Central memory CD8-positive, alpha-beta T cell (primary cell): Measurements from ENCODE around the gene IQGAP2.

Experiments
- ATAC-seq: fragments of 150-1000 bp; cut with Tn5 transposase; replicated peaks from 2 replicates; pipeline ENCODE4 v1.10.0; 2022; ENCODE audit warnings: mild to moderate bottlenecking, moderate FRiP score, moderate number of reproducible peaks; ENCODE audit not compliant: poor library complexity, severe bottlenecking; ENCODE audit errors: extremely low read depth
- DNase-seq, 2 donors: peaks; one replicate each; pipeline ENCODE4 v3.0.0; 2021; ENCODE audit warnings: low spot score in 2 of 2
- H3K27ac Mint-ChIP-seq: one replicate; pipeline ENCODE4 v1.8.0; 2022; ENCODE audit warnings: low read depth, mild to moderate bottlenecking, moderate library complexity, mixed read lengths
- H3K27me3 Mint-ChIP-seq: one replicate; pipeline ENCODE4 v1.8.0; 2022; ENCODE audit warnings: mixed read lengths
- H3K36me3 Mint-ChIP-seq: one replicate; pipeline ENCODE4 v1.8.0; 2022; ENCODE audit warnings: mild to moderate bottlenecking, moderate library complexity, mixed read lengths; ENCODE audit not compliant: insufficient read depth
- H3K4me1 Mint-ChIP-seq: one replicate; pipeline ENCODE4 v1.8.0; 2022; ENCODE audit warnings: mixed read lengths
- H3K4me3 Mint-ChIP-seq: one replicate; pipeline ENCODE4 v1.8.0; 2022; ENCODE audit warnings: mild to moderate bottlenecking, moderate library complexity, mixed read lengths
- H3K9me3 Mint-ChIP-seq: one replicate; pipeline ENCODE4 v1.8.0; 2022; ENCODE audit warnings: mixed read lengths

The IQGAP2 gene

GRCh38 chr5:76388236-76388635 lies 14.8 kb upstream of the IQGAP2 start:
- Mint-ChIP-seq H3K36me3 (peaks cover under 1% of the 10 kb centered on the region), H3K4me1 (peaks cover 53% of the 10 kb centered on the region), H3K27ac (no peak overlapping the region), H3K27me3 (no peaks in the 10 kb centered on the region), H3K9me3 (no peaks in the 10 kb centered on the region), H3K4me3 (no peak overlapping the region)
- ATAC-seq (no peak), DNase-seq (no peak)

DNA sequence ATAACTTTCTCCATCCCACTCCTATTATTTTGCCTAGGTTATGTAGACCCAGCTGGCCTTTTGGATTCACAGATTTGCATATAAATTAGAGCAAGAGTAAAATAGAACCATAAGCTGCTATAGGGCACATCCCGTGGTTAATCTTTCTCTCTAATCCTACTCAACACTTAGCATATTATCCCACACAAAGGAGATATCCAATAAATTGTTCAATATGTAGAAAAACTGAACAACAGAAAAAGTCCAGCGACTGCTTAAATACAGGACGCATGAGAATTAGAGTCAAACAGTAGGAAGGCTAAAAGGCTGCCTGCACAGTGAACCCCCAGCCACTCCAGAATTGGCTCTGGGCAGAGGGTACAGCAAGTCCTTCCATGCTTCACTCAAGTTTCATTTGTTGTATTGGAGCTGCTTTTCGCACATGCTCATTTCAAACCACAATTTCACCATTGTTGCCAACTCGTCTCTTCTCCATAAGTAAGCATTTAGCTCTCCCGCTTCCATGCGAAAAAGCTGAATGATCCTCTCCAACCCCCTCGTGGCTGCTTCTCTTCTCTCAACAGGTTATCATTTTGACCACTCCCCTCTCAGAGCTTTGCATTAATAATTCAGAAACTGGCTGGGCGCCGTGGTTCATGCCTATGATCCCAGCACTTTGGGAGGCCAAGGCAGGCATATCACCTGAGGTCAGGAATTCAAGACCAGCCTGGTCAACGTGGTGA lies 14.1 kb upstream of the IQGAP2 start:
- DNase-seq: no peak
- H3K4me3 Mint-ChIP-seq: no peak overlapping the region
- H3K9me3 Mint-ChIP-seq: no peaks in the 10 kb centered on the region
- no peak for ATAC-seq
- H3K27me3 Mint-ChIP-seq: no peaks in the 10 kb centered on the region
- H3K4me1 Mint-ChIP-seq: peaks cover 51% of the 10 kb centered on the region
- no peaks in the 10 kb centered on the region for H3K36me3 Mint-ChIP-seq
- no peak overlapping the region for H3K27ac Mint-ChIP-seq

DNA sequence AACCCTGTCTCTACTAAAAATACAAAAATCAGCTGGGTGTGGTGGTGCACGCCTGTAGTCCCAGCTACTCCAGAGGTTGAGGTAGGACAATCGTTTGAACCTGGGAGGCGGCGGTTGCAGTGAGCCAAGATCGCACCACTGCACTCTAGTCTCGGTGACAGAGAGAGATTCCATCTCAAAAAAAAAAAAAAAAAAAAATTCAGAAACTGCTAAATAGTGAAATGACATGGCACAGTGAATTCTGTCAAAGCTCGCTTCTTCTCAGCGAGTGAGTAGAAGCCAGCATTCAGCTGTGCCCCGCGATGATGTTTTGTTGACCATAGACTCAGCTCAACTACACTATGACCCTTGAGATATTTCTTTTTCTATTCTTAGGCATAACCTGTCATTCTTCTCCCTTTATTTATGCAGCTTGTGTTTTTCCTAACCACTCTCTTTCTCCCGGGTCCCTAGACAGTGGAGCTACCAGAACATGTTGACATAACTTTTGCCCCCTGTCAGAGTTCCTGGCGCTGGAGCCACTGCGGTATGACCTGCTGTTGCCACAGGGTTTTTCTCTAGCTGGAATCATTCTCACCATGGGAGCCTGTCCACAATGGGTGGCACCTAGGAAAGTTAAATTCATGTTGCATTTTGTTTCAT lies 13.5 kb upstream of the IQGAP2 start:
- no peaks in the 10 kb centered on the region for H3K36me3 Mint-ChIP-seq
- no peak overlapping the region for H3K27ac Mint-ChIP-seq
- H3K27me3 Mint-ChIP-seq: no peaks in the 10 kb centered on the region
- ATAC-seq (no peak), DNase-seq (no peak)
- no peaks in the 10 kb centered on the region for H3K9me3 Mint-ChIP-seq
- H3K4me1 Mint-ChIP-seq: peaks cover 52% of the 10 kb centered on the region
- H3K4me3 Mint-ChIP-seq: no peak overlapping the region

DNA sequence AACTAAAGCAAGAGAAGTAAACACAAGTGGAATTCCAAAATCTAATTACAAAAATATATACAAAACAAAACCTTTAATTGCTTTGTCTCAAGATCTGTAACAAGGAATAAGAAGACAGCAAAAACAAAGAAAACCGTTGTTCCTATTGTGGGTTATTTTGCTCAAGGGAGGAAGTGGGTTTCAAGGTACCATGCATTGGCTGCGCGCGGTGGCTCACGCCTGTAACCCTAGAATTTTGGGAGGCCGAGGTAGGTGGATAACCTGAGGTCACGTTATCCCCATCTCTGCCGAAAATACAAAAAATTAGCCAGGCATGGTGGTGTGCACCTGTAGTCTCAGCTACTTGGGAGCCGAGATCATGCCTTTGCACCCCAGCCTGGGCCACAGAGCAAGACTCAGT lies 12.1 kb upstream of the IQGAP2 start:
- Mint-ChIP-seq H3K4me1 (peaks cover 50% of the 10 kb centered on the region), H3K27me3 (no peaks in the 10 kb centered on the region), H3K9me3 (no peaks in the 10 kb centered on the region), H3K36me3 (no peaks in the 10 kb centered on the region), H3K4me3 (peak overlapping the region; percentile 23), H3K27ac (peak overlapping the region; percentile 61)
- DNase-seq (no peak), ATAC-seq (peak; percentile 38)

DNA sequence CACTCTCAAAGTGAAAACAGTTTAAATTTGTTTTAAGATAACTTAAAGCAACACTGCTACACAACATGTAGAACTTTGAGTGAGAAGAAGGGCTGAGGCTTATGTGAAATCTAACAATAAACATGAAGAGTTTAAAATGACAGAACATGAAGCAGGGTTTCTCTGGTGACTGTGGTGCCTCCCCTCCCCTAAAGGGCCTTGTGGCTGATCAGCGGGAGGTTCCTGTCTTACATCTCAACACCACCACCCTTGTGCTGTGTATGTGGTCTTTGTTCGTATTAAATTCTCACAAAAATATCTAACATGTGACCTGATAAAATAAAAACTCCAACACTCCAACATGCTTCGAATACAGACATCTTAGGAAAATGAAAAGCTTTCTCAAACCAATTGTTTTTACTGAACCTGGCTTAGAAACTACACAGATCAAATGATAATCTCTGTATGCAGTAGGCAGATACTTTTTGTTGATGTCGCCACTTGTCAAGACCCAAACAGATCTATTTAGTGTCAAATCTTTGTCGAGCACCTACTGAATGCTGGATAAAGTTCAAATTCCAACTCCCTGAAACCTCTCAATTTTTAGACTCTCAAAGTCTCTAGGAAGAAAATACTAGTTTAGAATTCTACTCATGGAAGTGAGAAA lies 9.9 kb upstream of the IQGAP2 start:
- Mint-ChIP-seq H3K9me3 (no peaks in the 10 kb centered on the region), H3K27me3 (no peaks in the 10 kb centered on the region), H3K36me3 (no peaks in the 10 kb centered on the region), H3K4me3 (peak overlapping the region; percentile 32), H3K4me1 (peaks cover 50% of the 10 kb centered on the region), H3K27ac (peak overlapping the region; percentile 87)
- peak in 1 of 2 donors; percentile 25 for DNase-seq
- peak; percentile 90 for ATAC-seq

DNA sequence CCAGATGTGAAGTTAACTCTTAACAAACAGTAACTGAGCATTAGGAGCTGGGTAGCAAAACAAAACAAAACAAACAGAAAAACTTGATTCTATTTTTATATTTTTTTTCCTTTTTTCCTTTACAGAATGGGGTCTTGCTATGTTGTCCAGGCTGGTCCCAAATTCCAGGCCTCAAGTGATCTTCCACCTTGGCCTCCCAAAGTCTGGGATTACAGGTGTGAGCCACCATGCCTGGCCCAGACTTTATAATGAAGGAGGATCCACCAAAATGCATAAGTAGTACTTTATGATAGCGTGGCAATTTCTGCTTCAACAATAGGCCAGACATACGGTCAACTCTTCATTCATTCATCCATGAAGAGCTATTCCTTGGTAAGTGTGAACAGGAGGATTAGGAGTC lies 5.9 kb upstream of the IQGAP2 start:
- ATAC-seq (no peak), DNase-seq (no peak)
- Mint-ChIP-seq H3K4me3 (no peak overlapping the region), H3K9me3 (no peaks in the 10 kb centered on the region), H3K27ac (no peak overlapping the region), H3K4me1 (peaks cover 50% of the 10 kb centered on the region), H3K27me3 (no peaks in the 10 kb centered on the region), H3K36me3 (no peaks in the 10 kb centered on the region)

DNA sequence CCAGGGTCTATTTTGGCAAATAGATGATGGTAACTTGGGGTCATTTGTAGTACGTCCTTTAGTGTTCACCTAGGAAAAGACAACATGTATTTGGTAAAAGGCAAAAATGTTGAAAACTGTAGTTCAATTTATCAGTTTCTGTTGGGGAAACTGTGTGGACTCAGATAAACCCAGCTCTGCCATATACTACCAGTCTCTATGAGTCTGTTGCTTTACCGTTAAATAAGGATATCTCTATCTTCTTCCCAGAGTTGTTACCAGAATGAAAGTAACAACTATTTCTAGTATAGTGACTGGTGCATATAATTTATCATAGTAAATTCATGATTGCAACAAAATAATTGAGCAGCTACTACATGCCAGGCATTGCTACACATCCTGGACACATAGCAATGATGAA lies 3.8 kb upstream of the IQGAP2 start:
- Mint-ChIP-seq H3K27me3 (no peaks in the 10 kb centered on the region), H3K4me3 (no peak overlapping the region), H3K27ac (no peak overlapping the region), H3K4me1 (peaks cover 39% of the 10 kb centered on the region), H3K9me3 (no peaks in the 10 kb centered on the region), H3K36me3 (peaks cover 18% of the 10 kb centered on the region)
- no peak for DNase-seq
- ATAC-seq: no peak

DNA sequence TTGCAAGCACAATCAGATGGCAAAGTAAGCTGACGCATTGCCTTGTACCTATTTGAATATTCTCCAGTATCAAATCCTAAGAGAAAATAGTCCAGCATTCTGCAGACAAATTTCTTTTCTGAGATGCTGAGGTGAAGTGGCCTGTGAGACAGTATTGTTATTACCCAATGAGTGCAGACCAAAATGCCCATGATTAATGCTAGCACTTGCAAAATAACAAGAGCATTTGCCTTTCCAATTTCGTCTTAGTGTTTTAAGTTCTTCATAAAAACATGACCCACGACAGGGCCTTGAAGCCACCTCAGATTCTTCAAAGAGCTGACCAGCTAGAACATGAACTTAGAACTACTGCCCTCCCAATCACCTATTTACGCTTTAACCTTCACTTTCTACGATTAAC lies 2.6 kb upstream of the IQGAP2 start:
- H3K4me3 Mint-ChIP-seq: no peak overlapping the region
- no peaks in the 10 kb centered on the region for H3K27me3 Mint-ChIP-seq
- H3K27ac Mint-ChIP-seq: peak overlapping the region; percentile 100
- no peak for ATAC-seq
- H3K4me1 Mint-ChIP-seq: peaks cover 42% of the 10 kb centered on the region
- H3K9me3 Mint-ChIP-seq: no peaks in the 10 kb centered on the region
- peaks cover 23% of the 10 kb centered on the region for H3K36me3 Mint-ChIP-seq
- no peak for DNase-seq

GRCh38 chr5:76401801-76402250 lies 1.3 kb upstream of the IQGAP2 start:
- Mint-ChIP-seq H3K27ac (peak overlapping the region; percentile 100), H3K4me3 (peak overlapping the region; percentile 98), H3K36me3 (peaks cover 23% of the 10 kb centered on the region), H3K4me1 (peaks cover 56% of the 10 kb centered on the region), H3K27me3 (no peaks in the 10 kb centered on the region), H3K9me3 (no peaks in the 10 kb centered on the region)
- DNase-seq (no peak), ATAC-seq (no peak)

- H3K4me1 Mint-ChIP-seq: peaks cover 61% of the 10 kb centered on the region
Measured at GRCh38 chr5:76402251-76402885, 717 bp upstream of the IQGAP2 start.

DNA sequence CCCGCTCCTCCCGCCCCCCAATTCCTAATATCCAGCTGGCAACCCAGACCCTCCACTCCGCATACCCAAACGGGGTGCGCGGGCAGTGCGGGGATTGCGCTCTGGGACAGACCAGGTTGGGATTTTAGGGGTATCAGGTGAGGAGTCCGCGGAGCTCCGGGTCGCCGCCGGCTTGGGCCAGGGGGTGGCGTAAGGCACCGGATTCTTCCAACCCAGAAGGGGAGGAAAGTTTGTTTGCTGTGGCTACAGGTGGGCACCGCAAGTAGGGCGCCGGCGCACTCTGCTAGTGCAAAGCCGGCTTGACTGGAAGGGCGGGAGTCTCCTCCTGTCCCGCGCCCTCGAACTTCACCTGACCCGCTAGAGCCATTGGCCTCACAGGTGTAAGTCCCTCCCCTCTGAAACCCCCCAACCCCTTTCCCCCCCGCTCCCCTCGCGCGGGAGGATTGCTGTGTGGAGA lies 709 bp downstream of the IQGAP2 start:
- Mint-ChIP-seq H3K4me1 (peaks cover 65% of the 10 kb centered on the region), H3K27me3 (no peaks in the 10 kb centered on the region)

More at GRCh38 chr5:76402251-76402885, 717 bp upstream of the IQGAP2 start:
- ATAC-seq (peak; percentile 57), DNase-seq (peak; percentile 54 to 76)
- Mint-ChIP-seq H3K36me3 (peaks cover 23% of the 10 kb centered on the region), H3K4me3 (peak overlapping the region; percentile 98), H3K27me3 (no peaks in the 10 kb centered on the region), H3K27ac (peak overlapping the region; percentile 100), H3K9me3 (no peaks in the 10 kb centered on the region)

More for the DNA sequence above, 709 bp downstream of the IQGAP2 start:
- H3K9me3 Mint-ChIP-seq: no peaks in the 10 kb centered on the region
- ATAC-seq (peak; percentile 31), DNase-seq (peak in 1 of 2 donors; percentile 75)
- H3K4me3 Mint-ChIP-seq: peak overlapping the region; percentile 98
- peak overlapping the region; percentile 100 for H3K27ac Mint-ChIP-seq
- peaks cover 23% of the 10 kb centered on the region for H3K36me3 Mint-ChIP-seq
